MM.1S (cell line): Measurements from ENCODE around the gene ALOX12B.

Experiments used
- CTCF ChIP-seq: fragments of 300-600 bp; sonication (generic); IDR thresholded peaks from 2 replicates; pipeline ENCODE4 v1.5.1; 2016; ENCODE audit warnings: antibody characterized with exemption, low read length, mixed read lengths
- EZH2 ChIP-seq: fragments of 300-600 bp; sonication (generic); optimal IDR thresholded peaks from 2 replicates; pipeline ENCODE3; 2017; ENCODE audit warnings: low read depth, mild to moderate bottlenecking, antibody characterized with exemption, low read length, mixed read lengths
- EZH2phosphoT487 ChIP-seq: fragments of 300-600 bp; sonication (generic); IDR thresholded peaks from 2 replicates; pipeline ENCODE4 v1.6.1; 2018; ENCODE audit warnings: antibody characterized with exemption, low read length

DNA sequence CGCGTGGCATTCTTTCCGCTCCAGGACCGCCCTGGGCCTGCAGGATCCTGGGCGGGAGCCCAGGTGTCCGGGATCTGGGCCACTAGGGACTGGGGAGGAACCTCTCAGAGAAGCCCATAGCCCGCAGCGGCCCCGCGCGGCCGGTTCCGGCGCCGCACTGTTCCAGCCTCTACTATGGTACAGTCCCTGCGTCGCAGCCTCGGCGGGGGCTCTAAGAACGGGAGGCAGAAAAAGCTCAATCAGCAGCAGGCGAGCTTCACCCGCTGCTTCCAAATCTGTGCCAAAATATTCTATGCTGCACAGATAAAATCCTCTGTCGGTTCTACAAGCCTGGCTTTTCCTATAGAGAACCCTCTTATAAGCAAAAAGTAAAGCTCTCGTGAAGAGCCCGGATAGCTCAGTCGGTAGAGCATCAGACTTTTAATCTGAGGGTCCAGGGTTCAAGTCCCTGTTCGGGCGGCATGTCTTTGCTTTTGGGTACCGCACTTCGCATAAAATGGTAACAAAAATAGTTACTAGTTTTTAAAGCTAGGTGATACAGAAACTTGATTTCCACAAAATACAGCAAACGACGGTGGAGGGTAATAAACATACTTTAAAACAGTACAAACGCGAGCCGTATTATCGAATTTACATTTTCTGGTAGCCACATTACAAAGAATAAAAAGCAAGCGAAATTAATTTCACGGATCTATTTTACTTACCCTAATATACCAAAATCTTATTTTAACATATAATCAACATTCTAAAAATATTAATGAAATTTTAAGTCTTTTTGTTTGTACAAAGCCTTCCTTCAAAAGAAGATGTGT is 31.5 kb upstream of the ALOX12B start:
- peak; percentile 88 for TF ChIP-seq CTCF
- TF ChIP-seq EZH2, result no peak
- TF ChIP-seq EZH2phosphoT487, result no peak
